Ishikawa (cell line): ENCODE measurements around the gene CALN1.

Source experiments
- CEBPB ChIP-seq: IDR thresholded peaks from 2 replicates; pipeline ENCODE4 v1.6.1; 2012
- CREB1 ChIP-seq: IDR thresholded peaks from 2 replicates; pipeline ENCODE4 v1.6.1; 2012; ENCODE audit warnings: low read depth
- EGR1 ChIP-seq: IDR thresholded peaks from 2 replicates; pipeline ENCODE4 v1.6.1; 2012
- EP300 ChIP-seq: IDR thresholded peaks from 2 replicates; pipeline ENCODE4 v1.6.1; 2012; ENCODE audit warnings: borderline replicate concordance
- FOXM1 ChIP-seq: IDR thresholded peaks from 2 replicates; pipeline ENCODE4 v1.6.1; 2012; ENCODE audit warnings: low read depth, borderline replicate concordance
- MAX ChIP-seq: IDR thresholded peaks from 2 replicates; pipeline ENCODE4 v1.6.1; 2012
- NFIC ChIP-seq: IDR thresholded peaks from 2 replicates; pipeline ENCODE4 v1.6.1; 2012
- RAD21 ChIP-seq: IDR thresholded peaks from 2 replicates; pipeline ENCODE4 v1.6.1; 2012; ENCODE audit warnings: low read depth
- REST ChIP-seq: IDR thresholded peaks from 2 replicates; pipeline ENCODE4 v1.6.1; 2012; ENCODE audit warnings: low read depth, mild to moderate bottlenecking
- TAF1 ChIP-seq: IDR thresholded peaks from 2 replicates; pipeline ENCODE4 v1.6.1; 2012; ENCODE audit warnings: low read depth, mild to moderate bottlenecking
- TCF12 ChIP-seq: IDR thresholded peaks from 2 replicates; pipeline ENCODE4 v1.6.1; 2012; ENCODE audit warnings: low read depth
- TEAD4 ChIP-seq: IDR thresholded peaks from 2 replicates; pipeline ENCODE4 v1.6.1; 2012
- USF1 ChIP-seq: IDR thresholded peaks from 2 replicates; pipeline ENCODE4 v1.6.1; 2012
- YY1 ChIP-seq: IDR thresholded peaks from 2 replicates; pipeline ENCODE4 v1.6.1; 2012; ENCODE audit warnings: low read depth
- ZBTB7A ChIP-seq: IDR thresholded peaks from 2 replicates; pipeline ENCODE4 v1.6.1; 2012; ENCODE audit warnings: low read depth

Gene CALN1

GRCh38 chr7:72321637-72322036 lies 90.5 kb downstream of the CALN1 start:
- TF ChIP-seq EGR1 (no peak), EP300 (no peak), CEBPB (no peak), CREB1 (no peak), TEAD4 (no peak), TCF12 (no peak), USF1 (no peak), NFIC (no peak), YY1 (no peak), MAX (no peak), RAD21 (no peak), TAF1 (no peak), FOXM1 (no peak)

- no peak for TF ChIP-seq TAF1
Measured at GRCh38 chr7:72321081-72321480, 91.1 kb downstream of the CALN1 start.

- no peak for TF ChIP-seq FOXM1
- no peak for TF ChIP-seq TAF1
- TF ChIP-seq RAD21: no peak
- no peak for TF ChIP-seq MAX
- no peak for TF ChIP-seq YY1
- no peak for TF ChIP-seq EGR1
- TF ChIP-seq USF1: no peak
- TF ChIP-seq TCF12: no peak
Measured at GRCh38 chr7:72317341-72317740, 94.8 kb downstream of the CALN1 start.

- no peak for TF ChIP-seq ZBTB7A
- no peak for TF ChIP-seq CEBPB
- TF ChIP-seq EP300: no peak
- no peak for TF ChIP-seq USF1
- TF ChIP-seq CREB1: no peak
- no peak for TF ChIP-seq NFIC
- TF ChIP-seq EGR1: no peak
- TF ChIP-seq RAD21: no peak
- no peak for TF ChIP-seq REST
- no peak for TF ChIP-seq MAX
- no peak for TF ChIP-seq YY1
- TF ChIP-seq TCF12: no peak
- no peak for TF ChIP-seq TEAD4
- TF ChIP-seq FOXM1: no peak
- TF ChIP-seq TAF1: no peak
Measured at GRCh38 chr7:72316148-72316547, 96.0 kb downstream of the CALN1 start.

GRCh38 chr7:72313906-72314305 lies 98.2 kb downstream of the CALN1 start:
- TF ChIP-seq USF1 (no peak), EGR1 (no peak), TCF12 (no peak), ZBTB7A (no peak), CREB1 (no peak), CEBPB (no peak), TEAD4 (no peak), MAX (no peak), TAF1 (no peak), YY1 (no peak), FOXM1 (no peak), EP300 (no peak)

GRCh38 chr7:72310301-72310700 lies 101.8 kb downstream of the CALN1 start:
- no peak for TF ChIP-seq CREB1
- TF ChIP-seq YY1: no peak
- no peak for TF ChIP-seq REST
- TF ChIP-seq CEBPB: no peak
- TF ChIP-seq EP300: no peak
- no peak for TF ChIP-seq NFIC
- no peak for TF ChIP-seq USF1
- no peak for TF ChIP-seq EGR1
- TF ChIP-seq TCF12: no peak
- no peak for TF ChIP-seq TAF1
- TF ChIP-seq FOXM1: no peak
- TF ChIP-seq RAD21: no peak
- TF ChIP-seq TEAD4: no peak
- TF ChIP-seq ZBTB7A: no peak
- TF ChIP-seq MAX: no peak
